HG03469 (cell line): Measurements from ENCODE around the gene PPP1R16B.

Experiments
- ATAC-seq: cut with Tn5 transposase; IDR thresholded peaks from one replicate; pipeline ENCODE4 v1.9.1; 2021; ENCODE audit warnings: mild to moderate bottlenecking, moderate library complexity, moderate number of reproducible peaks; ENCODE audit not compliant: unreplicated experiment

Gene PPP1R16B

DNA sequence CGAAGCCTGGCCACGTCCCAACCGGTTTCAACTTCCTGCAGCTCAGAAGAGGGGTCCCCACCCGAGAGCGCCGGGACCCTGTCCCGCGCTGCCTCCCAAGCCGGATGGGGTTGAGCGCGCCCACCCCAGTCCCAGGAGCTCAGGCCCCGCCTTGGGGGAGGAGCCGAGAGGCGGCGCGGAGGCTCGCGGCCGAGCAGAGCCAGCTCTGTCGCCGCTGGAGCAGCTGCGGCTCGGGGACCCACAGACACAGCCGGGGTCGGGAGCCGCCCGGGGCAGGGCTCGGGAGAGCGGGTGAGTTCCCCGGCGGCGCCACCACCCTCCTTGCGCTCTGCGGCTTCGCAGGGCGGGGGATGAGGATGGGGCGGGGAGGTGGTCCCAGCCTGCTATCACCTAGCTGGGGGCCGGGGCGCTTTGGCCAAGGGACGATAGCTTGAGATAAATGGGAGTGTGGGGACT lies at the start of gene PPP1R16B:
Gene PPP1R16B (plus strand): TSS at position 196 of the 456 bp plus-strand sequence. CDS start 30,229 bp downstream, outside the sequence.
- ATAC-seq, result no peak

DNA sequence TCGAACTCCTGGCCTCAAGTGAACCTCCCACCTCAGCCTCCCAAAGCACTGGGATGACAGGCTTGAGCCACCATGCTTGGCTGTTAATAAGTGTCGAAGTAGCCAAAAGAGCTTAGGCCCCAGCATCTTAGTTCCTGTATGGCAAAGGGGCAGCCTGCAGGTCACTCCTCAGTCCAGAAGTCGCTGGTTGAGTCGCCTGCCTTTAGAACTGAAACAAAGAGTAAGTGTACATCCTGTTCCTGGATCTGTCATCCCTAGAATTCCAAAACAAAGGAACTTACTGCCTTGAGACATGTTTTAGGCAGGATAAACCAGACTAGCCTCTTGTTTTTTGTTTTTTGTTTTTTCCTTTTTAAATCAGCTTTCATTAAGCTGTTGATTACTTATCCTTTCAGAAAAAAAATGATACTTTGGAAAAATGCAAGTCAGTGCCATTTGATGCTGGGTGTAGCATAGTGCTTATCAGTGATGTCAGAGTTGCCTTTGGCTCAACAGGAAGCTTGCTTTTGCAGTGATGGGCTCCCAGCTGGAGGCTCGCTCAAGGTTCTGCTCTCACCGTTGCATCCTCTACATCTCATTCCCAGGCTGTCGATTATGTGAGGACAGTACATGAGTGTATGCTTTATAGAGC lies 48.2 kb upstream of the PPP1R16B start:
- no peak for ATAC-seq

DNA sequence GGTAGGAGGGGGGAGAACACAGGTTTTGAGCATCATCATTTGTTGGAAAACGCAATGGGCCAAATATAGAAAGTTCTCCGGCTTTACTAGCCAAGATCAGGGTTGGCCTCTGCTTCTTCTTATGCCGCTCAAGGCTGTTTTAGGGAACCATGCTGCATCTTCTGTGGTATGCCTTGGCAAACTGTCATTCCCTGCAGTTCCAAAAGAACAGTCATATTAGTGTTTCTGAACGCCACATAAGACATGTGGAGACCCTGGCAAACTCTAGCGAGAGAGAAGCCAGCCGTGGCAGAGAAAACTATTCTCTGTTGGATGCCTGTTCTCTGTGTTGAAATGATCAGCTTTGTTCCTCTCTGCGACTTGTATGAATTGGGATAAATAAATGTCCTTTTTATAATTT lies 46.4 kb upstream of the PPP1R16B start:
- no peak for ATAC-seq

DNA sequence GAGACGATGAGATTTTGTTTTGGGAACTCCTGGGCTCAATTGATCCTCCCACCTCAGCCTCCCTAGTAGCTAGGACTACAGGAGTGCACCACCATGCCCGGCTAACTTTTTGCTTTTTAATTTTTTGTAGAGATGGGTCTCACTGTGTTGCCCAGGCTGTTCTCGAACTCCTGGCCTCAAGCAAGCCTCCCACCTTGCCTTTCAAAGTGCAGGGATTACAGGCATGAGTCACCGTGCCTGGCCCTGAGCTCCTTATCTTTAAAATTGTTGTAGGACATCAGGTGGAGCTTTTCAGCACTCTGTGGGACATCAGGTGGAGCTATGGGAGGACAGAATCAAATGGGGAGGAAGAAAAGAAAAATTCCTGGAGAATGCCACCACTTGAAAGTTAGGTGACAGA lies 44.5 kb upstream of the PPP1R16B start:
- ATAC-seq, result no peak

DNA sequence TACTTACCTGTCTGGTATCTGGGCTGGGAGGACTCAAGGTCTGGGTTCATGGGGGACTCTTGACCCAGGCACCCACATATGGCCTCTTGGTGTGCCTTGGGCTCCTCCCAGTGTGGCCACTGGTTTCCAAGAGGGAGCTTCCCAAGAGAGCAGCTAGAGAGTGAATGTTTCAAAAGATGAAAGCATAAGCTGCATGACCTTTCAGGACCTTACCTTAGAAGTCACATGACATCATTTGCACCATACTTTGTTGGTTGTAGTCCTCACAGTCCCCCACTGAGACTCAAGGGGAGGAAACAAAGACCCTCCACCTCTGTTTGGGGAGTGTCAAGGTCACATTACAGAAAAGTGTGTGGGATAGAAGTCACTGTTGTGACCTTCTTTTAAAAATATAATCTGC lies 43.3 kb upstream of the PPP1R16B start:
- ATAC-seq, result no peak

DNA sequence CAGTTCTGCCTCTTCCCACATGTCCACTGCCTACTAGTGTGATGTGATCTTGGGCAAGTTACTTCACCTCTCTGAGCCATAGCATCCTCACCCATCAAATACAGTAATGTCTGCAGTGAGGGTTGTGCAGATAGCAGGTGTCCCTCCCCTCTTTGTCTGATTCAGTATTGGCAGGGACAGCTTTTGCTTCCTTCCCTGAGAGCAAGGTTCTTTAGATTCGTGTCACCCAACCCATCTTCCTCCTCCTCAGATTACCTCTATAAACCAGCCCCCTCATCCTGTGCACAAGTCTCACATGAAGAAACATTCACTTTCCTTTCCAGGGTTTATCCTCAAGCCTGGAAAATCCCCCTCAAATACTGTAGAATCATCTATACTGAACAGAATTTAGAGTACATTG lies 41.9 kb upstream of the PPP1R16B start:
- ATAC-seq, result no peak

DNA sequence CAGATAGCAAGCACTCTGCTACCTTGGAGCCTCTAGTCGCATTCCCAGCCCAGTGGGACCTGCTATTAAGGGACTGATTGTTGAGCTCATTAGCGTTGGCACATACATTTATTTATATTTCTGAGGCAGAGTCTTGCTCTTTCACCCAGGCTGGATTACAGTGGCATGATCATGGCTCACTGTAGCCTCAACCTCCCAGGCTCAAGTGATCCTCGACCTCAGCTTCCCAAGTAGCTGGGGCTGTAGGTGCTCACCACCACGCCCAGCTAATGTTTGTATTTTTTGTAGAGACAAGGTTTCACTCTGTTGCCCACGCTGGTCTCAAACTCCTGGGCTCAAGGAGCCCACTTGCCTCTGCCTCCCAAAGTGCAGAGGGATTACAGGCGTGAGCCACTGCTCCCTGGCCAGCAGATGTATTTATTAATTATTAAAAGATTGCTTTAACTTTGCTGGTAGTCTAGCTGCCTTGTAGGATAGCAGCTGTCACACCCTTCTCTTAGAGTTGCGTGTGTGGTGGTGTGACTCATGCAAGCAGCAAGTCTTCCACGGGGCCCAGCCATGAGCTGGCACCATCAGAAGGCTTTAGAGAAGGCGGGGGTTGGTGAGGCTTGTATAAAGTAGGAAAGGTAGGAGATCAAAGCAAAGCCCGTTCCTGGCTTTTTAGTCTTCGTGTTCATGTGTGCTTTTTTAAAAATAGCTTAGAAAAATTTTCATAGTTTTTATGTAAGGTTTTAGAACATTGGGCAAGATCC lies 40.8 kb upstream of the PPP1R16B start:
- ATAC-seq, result no peak

DNA sequence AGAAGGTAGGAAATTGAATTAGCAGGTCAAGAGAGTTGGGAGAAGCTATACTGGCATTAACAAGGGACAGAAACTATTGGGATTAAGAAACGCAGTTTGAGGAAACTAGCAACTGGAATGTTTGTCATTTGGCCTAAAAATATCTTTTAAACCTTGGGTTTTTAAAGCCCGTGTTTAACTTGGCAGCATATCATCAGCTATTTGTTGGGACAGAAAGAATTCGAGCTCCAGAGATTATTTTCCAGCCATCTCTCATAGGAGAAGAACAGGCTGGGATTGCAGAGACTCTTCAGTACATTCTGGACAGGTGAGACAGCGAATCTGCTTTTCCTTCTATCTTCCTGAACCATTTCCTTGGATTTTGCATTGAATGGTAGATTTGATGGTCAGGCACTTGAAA lies 39.4 kb upstream of the PPP1R16B start:
- ATAC-seq, result no peak

DNA sequence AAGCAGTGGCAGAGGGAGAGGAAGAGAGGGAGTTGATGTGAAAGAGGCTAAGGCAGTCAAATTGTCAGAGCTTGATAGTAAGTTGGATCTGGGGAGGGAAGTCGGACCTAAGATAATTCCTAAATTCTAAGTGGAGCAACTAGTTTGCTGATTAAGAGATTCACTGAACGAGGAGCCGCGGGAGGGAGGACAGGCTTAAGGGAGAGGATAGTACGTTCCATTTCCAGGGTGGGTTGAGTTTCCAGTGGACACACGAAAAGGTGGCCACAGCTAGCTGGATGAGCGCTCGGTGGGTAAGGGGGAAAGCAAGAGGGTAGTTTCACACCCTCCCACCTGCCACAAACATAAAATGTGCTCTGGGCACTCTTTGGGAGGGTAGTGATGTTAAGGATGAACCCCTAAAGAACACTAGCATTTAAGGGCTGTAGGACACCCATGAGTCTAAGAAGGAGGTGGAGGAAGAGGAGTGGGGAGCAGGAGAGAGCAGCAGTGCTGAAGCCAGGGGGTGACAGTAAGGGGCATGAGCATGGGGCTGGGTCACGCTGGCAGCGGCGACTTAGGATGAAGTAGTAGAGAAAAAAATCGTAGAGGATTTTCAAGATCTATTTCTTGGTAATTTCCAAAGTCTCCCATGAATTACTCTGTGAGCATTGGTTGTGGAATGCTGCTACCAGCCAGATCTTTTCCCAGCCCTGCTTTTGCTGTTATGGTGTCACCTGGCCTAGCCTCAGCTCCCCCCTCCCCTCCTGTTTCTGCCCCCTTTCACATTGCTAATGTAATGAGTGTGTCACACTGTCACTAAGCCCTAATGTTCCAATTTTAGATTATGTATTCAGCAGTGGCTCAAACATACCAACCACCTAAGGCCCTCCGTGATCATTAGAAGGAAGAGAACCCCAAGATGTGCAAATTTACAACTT lies 35.9 kb upstream of the PPP1R16B start:
- ATAC-seq, result no peak

DNA sequence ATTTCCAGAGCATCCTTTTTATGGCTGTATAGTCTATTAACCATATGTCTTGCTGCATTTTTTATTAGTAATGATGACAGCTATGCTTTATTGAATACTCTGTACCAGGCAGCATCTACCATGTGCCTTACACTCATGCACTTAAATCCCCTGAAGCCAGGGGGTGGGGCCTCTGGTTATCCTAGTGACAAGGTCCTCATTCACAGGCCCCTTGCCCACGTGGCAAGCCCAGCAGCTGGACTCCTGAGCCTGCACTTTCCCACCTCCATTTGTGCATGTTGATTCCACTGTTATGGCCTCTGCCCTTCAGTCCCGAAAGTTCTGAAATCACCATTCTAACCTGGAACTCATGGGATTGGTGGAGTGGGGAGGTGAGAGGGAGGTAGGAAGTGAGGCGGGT lies 35.0 kb upstream of the PPP1R16B start:
- ATAC-seq, result no peak

DNA sequence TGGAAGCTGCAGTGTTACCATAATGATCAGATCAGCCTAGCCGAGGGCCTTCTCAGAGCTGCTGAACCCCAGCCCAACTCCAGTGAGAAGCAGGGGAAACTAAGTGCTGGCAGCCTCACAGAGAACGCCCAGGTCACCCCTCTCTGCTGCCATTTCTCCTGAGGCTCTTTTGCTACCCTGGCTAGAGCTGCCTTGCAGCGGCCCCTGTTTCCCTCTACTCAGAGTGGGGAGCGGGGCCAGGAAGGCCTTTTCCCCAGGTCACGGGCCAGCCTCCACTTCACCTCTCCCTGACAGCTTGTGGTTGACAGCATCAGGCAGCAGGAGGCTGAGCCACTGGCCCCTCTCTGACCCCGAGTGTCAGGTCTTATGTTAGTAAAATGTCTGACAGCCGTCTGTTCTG lies 34.5 kb upstream of the PPP1R16B start:
- no peak for ATAC-seq

DNA sequence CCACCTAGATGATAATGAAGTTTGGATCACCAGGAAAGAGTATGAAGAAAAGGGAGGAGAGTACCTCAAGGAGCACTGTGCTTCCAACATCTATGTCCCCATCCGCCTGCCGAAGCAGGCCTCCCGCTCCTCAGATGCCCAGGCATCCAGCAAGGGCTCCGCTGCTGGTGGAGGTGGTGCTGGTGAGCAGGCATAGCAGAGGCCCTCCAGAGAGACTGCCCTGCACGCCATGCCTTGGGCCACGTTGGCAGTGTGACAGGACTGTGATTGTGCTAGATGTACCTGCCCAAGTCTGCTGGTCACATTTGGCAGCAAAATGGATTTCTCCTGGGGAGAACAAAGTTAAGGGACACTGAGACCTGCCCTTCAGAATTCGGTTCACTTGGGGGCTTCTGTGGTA lies 33.9 kb upstream of the PPP1R16B start:
- no peak for ATAC-seq

DNA sequence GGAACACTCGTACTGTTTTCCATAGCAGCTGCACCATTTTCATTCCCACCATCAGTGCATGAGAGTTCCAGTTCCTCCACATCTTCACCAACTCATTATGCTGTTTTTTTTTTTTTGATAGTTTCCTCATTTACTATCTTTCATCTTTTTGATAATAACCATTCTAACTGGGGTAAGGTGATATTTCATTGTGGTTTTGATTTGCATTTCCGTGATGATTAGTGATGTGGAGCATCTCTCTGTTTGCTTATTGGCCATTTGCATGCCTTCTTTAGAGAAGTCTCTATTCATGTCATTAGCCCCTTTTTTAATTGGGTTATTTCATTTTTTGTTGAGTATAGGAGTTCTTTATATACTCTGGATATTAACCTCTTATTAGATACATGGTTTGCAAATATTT lies 31.3 kb upstream of the PPP1R16B start:
- no peak for ATAC-seq

DNA sequence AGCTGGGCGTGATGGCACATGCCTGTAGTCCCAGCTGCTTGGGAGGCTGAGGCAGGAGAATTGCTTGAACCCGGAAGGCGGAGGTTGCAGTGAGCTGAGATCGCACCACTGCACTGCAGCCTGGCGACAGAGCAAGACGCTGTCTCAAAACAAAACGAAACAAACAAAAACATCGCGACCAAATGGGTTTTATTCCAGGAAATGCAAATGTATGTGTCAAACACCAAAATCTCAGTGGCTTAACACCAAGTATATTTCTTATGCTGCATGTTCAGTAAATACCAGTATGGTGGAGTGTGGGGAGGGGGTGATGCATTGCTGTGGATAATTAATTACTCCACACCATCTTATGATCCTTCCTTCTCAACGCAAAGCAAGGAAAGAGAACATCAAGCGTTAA lies 29.1 kb upstream of the PPP1R16B start:
- no peak for ATAC-seq

DNA sequence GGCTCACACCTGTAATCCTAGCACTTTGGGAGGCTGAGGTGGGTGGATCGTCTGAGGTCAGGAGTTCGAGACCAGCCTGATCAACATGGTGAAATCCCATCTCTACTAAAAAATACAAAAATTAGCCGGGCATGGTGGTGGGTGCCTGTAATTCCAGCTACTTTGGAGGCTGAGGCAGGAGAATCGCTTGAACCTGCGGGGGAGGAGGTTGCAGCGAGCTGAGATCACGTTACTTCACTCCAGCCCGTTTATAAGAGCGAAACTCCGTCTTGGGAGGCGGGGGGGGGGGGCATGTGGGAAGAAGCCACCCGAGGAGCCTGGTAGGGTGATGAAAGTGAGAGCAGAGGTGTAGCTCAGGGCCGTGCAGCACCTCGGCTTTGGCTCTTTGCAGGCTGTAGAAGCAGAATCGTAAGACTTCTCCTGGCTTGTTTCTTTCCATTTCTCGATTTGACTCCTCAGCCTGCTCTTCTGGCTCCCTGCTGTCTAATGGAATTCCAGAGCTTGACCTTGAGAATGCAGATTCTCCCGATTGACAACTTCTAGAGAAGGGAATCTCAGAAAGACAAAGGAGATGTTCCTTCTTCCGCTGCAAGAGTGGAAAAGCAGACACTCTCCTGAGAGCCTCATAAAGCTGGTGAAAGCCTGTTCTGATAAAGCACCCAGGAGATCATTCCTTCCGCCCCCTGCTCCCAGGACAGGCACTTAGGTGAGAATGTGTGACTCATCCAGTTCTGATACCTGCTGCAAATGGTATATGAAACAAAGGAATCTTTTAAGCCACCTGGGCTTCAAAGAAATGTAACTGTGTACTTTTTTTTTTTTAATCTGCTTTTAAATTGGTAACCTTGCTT lies 26.0 kb upstream of the PPP1R16B start:
- no peak for ATAC-seq

DNA sequence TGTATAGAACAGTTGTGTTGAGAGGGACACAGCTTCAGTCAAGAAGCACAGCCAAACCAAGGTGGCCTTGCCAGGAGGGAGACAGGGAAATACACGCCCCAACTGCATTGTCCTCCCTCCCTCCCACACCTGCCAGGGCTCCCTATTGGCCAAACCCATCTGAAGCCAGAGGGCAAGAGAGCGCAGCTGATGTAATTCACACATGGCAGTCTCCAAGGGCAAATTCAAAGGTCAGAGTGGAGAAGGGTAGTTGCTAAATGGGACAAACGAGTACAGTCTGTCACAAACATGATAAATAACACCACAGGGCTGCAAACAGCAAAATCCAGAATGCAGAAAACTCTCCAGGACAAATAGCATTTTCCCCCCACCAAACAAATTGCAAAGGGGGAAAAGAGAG lies 23.2 kb upstream of the PPP1R16B start:
- ATAC-seq, result no peak

DNA sequence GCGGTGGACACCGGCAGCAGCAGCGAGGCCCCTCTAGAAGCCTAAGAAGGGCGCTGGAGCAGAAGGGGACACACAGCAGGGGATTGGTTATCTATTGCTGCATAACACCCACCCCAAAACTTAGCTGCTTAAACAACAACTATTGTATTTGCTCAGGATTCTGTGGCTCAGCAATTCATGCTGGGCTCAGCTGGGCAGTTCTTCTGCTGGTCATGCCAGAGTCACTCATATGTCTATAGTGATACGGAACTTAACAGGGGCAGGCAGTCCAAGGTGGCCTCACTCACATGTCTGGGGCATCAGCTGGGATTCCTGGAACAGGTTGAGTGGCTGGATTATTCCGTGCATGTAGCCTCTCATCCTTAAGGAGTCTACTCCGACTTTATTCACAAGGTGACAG lies 17.6 kb upstream of the PPP1R16B start:
- ATAC-seq, result no peak

DNA sequence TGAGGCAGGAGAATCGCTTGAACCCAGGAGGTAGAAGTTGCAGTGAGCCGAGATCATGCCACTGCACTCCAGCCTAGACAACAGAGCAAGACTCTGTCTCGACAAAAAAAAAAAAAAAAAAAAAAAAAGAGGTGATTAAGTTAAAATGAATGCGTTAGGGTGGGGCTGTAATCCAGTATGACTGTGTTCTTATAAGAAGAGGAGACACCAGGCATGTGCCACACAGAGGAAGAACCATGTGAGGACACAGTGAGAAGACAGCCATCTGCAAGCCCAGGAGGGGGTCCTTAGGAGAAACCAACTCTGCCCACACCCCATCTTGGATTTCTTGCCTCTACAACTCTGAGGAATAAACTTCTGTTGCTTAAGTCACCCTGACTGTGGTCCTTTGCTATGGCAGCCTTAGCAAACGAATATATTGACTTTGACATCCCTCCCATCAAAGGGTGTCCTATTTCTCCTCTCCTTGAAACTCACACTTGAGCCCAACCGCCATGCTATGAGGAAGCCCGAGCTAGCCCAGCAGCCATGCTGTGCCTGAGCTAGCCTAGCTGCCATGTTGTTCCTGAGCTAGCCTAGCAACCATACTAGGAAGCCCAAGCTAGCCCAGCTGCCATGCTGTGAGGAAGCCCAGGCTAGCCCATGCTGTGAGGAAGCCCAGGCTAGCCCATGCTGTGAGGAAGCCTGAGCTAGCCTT lies 15.8 kb upstream of the PPP1R16B start:
- no peak for ATAC-seq

DNA sequence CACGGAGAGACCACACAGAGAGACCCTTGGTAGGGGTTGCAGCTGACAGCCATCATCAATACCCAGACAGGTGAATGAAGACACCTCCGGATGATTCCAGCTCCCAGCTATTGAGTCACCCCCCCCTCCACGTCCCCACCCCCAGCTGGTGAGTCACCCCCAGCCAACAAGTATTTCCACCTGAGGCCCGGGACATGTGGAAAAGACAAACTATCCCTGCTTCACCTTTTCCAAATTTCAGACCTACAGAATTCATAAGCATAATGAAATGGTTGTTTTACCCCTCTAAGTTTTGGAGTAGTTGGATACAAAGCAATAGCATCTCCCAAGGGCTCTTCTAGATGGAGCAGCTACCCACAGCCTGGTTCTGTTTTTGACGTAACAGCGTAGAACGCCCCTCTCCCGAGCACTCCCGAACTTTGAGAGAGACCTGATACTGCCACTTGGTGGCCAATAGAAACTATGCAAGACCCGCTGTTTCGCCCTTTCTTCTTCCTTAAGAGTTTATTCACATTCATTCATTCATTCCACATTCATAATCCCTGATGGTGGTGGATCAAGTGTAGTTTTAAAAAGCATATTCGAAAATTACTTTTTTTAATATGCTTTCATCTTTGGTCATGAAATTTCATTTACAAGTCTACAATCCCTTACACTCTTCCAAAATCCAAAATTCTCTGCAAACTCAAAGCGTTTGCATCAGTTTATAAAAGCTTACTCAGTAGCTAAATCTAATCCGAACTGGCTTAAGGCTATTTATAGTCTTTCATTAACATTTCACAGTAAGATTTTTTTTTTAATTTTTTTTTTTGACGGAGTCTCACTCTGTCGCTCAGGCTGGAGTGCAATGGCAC lies 15.1 kb upstream of the PPP1R16B start:
- no peak for ATAC-seq
